Coronary artery (tissue), 2 donors: Measurements from ENCODE around the gene PTPRO.

Experiments
- DNase-seq: peaks from one replicate; pipeline ENCODE4 v3.0.0-alpha.2; 2017; ENCODE audit warnings: low spot score
- H3K27ac ChIP-seq, 2 donors: fragments of 200-600 bp; sonication (generic); one replicate each; pipeline ENCODE4 v1.5.1; 2016 to 2019
- H3K4me3 ChIP-seq: fragments of 200-600 bp; sonication (generic); 2 replicates; pipeline ENCODE4 v1.5.1; 2016; ENCODE audit warnings: mild to moderate bottlenecking, moderate library complexity
- TF ChIP-seq, protein P1 (sequence below): fragments of 200-600 bp; sonication (generic); IDR thresholded peaks from one replicate; pipeline ENCODE4 v1.5.1; 2019; ENCODE audit warnings: antibody characterized with exemption

The PTPRO gene

DNA sequence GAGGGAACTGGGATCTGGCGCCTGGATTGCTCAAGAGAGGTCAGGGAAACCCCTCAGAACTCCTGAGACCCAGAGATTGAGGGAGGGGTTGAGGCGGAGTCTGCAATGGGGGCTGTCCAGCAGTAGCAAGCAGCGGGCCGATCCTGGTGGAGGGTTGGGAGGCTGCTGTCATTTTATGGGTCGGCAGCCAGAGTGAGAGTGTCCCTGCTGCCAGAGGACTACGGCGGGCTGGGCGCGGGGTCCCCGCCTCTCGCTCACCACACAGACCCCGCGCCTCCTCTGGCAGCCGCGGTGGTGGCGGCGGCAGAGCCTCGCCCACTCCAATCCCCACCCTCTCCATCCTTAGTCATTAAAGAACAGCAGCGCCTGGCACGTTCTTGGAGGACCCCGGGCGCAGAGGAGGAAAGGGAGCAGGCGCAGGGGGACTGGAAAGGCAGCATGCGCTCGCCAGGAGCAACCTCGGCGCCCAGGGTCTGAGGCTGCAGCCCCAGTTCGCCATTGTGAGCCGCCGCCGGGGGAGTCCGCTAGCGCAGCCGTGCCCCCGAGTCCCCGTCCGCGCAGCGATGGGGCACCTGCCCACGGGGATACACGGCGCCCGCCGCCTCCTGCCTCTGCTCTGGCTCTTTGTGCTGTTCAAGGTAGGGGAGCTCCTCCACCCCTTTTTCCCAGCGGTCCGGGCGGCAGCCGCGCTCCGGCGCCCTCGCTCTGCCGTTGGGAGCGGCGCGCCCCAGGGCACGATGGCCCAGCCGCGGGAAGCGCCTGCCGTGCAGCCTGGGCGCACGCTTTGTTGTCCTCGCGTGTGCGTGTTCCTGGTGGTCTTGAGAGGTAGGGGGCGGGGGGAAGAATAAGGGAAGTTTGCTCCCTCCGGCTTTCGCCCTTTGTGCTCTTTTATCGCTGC lies at the start of gene PTPRO:
Gene PTPRO, plus strand, starts transcription at position 345 of the 898 bp plus-strand sequence.
- Histone ChIP-seq H3K27ac (no peak within 1 kb of the TSS), H3K4me3 (peak within 1 kb of the TSS; percentile 71)
- TF ChIP-seq, protein P1, sequence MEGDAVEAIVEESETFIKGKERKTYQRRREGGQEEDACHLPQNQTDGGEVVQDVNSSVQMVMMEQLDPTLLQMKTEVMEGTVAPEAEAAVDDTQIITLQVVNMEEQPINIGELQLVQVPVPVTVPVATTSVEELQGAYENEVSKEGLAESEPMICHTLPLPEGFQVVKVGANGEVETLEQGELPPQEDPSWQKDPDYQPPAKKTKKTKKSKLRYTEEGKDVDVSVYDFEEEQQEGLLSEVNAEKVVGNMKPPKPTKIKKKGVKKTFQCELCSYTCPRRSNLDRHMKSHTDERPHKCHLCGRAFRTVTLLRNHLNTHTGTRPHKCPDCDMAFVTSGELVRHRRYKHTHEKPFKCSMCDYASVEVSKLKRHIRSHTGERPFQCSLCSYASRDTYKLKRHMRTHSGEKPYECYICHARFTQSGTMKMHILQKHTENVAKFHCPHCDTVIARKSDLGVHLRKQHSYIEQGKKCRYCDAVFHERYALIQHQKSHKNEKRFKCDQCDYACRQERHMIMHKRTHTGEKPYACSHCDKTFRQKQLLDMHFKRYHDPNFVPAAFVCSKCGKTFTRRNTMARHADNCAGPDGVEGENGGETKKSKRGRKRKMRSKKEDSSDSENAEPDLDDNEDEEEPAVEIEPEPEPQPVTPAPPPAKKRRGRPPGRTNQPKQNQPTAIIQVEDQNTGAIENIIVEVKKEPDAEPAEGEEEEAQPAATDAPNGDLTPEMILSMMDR: no peak
- no peak for DNase-seq

DNA sequence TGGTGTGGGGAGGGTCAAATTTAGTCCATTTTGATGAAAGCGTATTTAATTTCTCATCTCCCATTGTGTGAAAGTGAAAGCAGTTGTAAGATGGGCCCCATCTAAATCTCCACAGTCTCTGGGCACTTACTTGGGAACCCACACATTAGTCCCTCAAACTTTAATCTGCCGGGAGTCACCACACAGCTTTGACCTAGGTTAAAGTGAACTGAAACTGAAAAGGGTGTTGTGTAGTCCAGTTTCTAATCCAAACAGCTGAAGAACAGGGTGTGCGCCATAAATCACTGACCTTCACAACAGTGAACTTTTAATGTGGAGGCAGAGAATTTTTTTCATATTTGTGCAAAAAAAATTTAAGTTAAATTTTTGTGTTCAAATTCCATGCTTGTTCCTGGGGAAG lies 48.4 kb upstream of the PTPRO start:
- no peak overlapping the region for H3K27ac ChIP-seq
- H3K4me3 ChIP-seq: no peak overlapping the region
- DNase-seq: no peak
- TF ChIP-seq, protein P1: no peak

DNA sequence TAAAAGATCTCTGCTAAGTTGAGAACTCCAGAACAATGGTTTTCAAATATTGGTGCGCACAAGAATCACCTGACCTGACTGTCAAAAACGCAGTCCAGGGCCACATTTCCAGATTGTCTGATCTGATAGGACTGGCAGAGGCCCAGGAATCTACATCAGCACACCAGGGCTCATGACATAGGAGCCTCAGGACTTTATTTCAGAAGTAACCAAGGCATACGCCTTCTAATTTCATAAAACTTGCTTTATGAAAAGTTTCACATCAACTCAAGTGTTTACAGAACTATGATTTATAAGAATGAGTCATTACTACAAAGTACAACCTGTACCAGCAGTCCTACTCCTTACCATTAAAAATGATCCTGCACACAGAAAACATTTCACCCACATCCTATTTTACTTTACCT lies 47.7 kb upstream of the PTPRO start:
- TF ChIP-seq, protein P1: no peak
- no peak for DNase-seq
- Histone ChIP-seq H3K27ac (no peak overlapping the region), H3K4me3 (no peak overlapping the region)

DNA sequence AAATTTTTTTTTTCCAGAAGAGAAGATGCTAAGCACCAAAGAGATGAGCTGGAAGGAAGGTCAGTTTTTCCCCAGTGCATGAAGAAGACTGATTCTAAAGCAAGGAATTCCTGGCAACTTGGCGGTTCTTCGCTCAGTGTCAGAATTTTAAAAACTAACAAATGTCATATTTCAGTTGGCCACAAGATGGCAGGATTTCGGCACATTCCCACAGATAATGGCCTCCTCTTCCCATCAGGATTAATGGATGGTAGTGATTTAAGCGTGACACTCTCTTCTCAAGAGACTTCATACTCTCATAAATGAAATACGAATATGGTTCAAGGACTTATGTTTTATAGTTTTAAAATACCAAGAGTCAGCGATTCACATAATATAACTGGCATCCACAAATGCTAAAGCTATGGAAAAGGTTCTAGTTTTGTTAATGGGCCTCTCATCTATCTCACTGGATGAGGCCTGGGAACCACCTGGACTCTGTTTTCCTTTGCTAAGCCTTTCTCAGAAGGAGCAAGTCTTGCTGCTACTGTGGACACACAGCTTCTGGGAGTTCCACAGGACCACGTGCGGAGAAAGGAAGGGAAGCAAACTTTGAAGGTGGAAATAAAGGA lies 46.1 kb upstream of the PTPRO start:
- no peak overlapping the region for H3K27ac ChIP-seq
- DNase-seq: no peak
- TF ChIP-seq, protein P1: peak; percentile 47
- no peak overlapping the region for H3K4me3 ChIP-seq

DNA sequence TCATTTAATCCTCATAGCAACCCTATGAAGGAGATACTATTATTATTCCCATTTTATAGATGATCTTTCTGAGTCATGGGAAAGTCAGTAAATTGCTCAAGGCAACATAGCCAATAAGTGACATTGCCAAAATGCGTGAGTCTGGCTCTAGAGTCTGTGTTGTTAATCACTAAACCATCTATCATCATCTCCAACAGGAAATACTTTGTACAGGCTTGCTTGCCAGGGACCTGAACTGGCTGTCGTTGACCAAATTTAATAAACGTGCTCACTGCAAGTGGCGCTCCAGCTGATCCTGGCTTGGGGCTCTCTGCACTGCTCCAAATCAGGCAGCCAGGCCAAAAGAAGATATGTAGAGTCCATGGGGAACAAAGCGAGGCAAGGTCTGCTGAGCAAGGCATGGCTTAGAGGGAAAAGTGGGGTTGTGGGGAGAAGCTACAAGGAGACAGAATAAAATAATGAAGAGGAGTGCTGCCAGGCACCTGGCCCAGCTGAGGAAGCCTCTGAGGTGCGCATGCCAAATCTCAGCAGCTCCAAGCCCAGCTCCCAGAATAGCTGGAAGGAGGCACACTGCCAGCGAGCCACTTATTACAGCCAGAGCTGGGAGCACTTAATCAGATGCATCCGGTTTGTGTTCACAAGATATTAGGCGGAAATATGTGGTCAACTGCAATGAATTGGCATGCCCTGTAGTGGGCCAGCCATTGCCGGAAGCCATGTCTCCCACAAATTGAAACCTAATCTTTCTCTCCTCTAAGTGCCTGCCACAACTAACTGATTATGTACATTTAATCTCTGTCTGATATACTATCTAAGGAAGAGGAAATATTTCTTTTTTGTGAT lies 43.3 kb upstream of the PTPRO start:
- peak overlapping the region; percentile 18 to 70 for H3K27ac ChIP-seq
- H3K4me3 ChIP-seq: peak overlapping the region; percentile 33
- TF ChIP-seq, protein P1: no peak
- peak; percentile 81 for DNase-seq

DNA sequence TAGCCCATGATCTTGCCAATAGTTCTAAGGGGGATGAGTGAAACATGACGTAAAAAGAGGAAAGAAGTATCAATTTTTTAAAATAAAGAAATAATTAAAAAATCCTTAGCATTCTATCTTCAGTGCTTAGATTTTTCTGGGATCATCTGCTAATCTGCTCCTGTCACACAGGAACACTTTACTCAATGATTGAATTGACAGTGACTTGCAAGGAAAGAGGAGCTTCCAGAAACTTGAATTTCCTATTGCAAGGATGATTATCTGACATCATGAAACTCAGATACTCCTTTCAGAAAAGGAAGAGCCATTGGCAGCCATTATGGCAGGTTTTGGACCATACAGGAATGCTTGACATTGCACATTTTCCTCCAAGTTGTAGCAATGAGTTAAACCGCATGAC lies 41.4 kb upstream of the PTPRO start:
- TF ChIP-seq, protein P1: no peak
- no peak for DNase-seq
- Histone ChIP-seq H3K27ac (no peak overlapping the region), H3K4me3 (no peak overlapping the region)
